ENCODE data around the gene WRNIP1. TPM values are rescaled to one million over a fixed set of nuclear protein-coding genes. Genes with fewer than 3 reads are reported as not detected.

WRNIP1 gene
- total RNA-seq, 1 donor from 2014 or later = 58.4 TPM

DNA sequence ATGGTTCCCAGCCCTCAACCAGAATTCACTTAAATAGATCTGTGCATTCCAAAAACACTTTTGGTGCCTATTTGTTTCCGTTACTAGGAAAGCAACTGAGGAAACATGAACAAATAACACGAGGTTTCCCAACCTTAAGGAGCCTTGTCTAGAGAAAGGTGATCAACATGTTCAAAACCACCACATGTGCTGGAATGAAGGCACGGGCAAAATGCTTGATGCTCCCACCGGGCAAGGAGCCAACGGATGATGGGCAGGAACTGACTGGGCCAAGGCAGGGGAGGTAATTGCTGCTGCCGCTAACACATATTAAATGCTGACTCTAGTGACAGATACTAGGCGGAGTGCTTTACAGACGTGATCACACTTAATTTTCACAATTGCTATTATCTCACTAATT lies 17.0 kb upstream of the WRNIP1 start:
- TF ChIP-seq, protein P1, sequence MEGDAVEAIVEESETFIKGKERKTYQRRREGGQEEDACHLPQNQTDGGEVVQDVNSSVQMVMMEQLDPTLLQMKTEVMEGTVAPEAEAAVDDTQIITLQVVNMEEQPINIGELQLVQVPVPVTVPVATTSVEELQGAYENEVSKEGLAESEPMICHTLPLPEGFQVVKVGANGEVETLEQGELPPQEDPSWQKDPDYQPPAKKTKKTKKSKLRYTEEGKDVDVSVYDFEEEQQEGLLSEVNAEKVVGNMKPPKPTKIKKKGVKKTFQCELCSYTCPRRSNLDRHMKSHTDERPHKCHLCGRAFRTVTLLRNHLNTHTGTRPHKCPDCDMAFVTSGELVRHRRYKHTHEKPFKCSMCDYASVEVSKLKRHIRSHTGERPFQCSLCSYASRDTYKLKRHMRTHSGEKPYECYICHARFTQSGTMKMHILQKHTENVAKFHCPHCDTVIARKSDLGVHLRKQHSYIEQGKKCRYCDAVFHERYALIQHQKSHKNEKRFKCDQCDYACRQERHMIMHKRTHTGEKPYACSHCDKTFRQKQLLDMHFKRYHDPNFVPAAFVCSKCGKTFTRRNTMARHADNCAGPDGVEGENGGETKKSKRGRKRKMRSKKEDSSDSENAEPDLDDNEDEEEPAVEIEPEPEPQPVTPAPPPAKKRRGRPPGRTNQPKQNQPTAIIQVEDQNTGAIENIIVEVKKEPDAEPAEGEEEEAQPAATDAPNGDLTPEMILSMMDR (IDR thresholded peaks at IDR 0.05; ENCODE audit: insufficient read depth, low read length, severe bottlenecking) = no peak
- H3K27me3 ChIP-seq (ENCODE audit: control insufficient read depth, insufficient read depth, low read length) = peaks cover 2% of the 10 kb centered on the region
- no peak for FAIRE-seq
- DNase-seq (ENCODE audit: low read depth) = no peak
- no peaks in the 10 kb centered on the region for H3K36me3 ChIP-seq (ENCODE audit: control insufficient read depth, insufficient read depth, low read length)
- no peak overlapping the region for H3K4me3 ChIP-seq (ENCODE audit: low read depth, low read length)

DNA sequence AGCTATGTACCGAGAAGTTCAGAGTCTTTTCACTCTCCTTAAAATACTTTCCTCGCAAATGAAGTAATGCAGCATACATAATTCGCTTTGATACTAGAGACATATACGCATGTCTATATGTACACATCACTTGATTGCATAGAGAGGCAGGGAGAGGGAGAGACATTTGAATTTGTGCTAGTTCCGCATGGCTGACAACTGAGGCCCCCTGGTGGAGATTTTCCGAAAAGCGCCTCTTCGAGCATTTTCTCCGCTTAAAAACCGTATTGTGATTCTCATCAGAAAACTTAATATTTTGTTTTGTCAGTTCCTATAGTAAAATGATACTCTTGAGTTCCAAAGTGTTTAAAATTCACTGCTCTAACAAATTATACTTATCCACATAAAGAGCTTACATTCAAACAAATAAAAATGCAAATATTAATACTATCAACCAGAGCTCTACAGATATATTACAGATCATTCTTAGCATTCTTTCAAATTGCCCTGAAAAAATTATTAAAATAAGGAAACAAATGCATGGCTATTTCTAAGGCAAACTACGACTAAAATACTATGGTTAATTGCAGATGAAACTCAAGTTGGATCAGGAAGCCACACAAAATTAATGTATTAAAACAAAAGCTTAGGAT lies 15.1 kb upstream of the WRNIP1 start:
- TF ChIP-seq, protein P1 (IDR thresholded peaks at IDR 0.05; ENCODE audit: insufficient read depth, low read length, severe bottlenecking) = peak; percentile 76
- no peak for FAIRE-seq
- H3K36me3 ChIP-seq (ENCODE audit: control insufficient read depth, insufficient read depth, low read length) = no peaks in the 10 kb centered on the region
- H3K27me3 ChIP-seq (ENCODE audit: control insufficient read depth, insufficient read depth, low read length) = peaks cover 2% of the 10 kb centered on the region
- H3K4me3 ChIP-seq (ENCODE audit: low read depth, low read length) = no peak overlapping the region
- peak; percentile 46 for DNase-seq (ENCODE audit: low read depth)

DNA sequence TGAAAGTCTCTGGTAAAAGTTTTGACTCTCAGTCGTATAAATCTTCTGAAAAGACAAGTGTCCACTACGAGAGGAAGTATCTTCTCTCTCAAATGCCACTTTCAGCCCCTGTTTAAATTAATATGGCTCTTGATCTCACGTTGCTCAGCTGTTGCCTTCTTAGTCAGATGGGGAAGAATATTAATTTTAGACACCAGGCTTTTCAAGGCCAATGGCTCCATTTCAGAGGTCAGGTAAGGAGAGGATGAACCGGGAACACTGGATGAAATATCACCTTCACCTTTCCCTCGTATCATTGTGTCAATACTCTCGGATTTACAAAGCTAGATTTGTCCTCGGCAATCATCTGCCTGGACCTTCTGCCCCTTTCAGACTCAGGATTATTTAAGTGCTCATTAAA lies 14.4 kb upstream of the WRNIP1 start, which contains the start of gene MYLK4:
TSS of gene MYLK4 (minus strand) at position 91 of the 400 bp plus-strand sequence. CDS start 1,628 bp downstream, outside the sequence.
- Histone ChIP-seq H3K4me3 (ENCODE audit: low read depth, low read length) (no peak within 1 kb of the TSS), H3K27me3 (ENCODE audit: control insufficient read depth, insufficient read depth, low read length) (peaks cover 2% of the 10 kb centered on the region), H3K36me3 (ENCODE audit: control insufficient read depth, insufficient read depth, low read length) (no peaks in the 10 kb centered on the region)
- no peak for FAIRE-seq
- TF ChIP-seq, protein P1 (IDR thresholded peaks at IDR 0.05; ENCODE audit: insufficient read depth, low read length, severe bottlenecking) = no peak
- no peak for DNase-seq (ENCODE audit: low read depth)

DNA sequence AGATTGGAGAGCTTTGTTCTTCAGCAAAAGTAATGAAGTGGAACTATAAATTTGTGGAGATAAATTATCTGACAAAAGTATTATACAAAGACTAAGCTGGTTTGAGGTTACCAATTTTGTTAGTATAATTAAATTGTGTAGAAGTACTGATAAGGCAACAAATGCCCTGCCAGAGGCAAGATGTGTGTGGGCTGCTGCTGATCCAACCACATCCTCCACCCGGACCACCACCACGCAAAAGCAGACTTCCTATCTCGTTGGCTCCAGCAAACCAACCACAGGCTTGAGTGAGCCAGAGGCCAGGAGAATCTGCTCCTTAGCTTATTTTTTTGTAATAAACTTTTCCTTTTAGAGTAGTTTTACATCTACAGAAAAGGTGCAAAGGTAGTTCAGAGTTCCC lies 13.3 kb upstream of the WRNIP1 start:
- no peak for FAIRE-seq

DNA sequence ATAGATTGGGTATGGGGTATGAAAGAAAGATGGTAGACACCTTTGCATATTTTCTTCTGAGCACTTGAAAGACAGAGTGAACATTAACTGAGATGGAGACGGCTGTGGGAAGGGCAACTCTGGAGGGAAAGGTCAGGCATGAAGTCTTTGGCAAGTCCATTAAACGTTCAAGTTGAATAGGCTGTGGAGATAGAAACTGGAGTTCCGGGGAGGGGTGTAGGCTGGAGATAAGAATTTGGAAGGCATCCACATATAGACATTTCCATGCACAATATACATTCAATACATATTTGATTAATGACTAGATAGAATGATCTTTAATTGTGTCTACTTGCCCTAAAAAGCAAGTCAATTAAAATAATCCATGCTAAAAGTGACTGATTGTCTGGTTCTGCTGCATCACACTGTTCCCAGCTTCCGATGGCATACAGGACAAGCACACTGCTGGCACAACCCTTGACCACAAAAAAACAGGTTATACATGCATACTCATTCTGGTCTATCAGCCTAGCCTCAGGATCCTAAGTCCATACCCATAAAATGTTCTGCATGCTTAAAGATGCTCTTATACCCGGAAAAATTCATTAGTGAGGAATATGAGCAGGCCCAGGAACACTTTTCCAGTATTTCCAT lies 12.6 kb upstream of the WRNIP1 start:
- no peak for DNase-seq (ENCODE audit: low read depth)
- TF ChIP-seq, protein P1 (IDR thresholded peaks at IDR 0.05; ENCODE audit: insufficient read depth, low read length, severe bottlenecking) = no peak
- no peak for FAIRE-seq
- Histone ChIP-seq H3K27me3 (ENCODE audit: control insufficient read depth, insufficient read depth, low read length) (peaks cover 2% of the 10 kb centered on the region), H3K4me3 (ENCODE audit: low read depth, low read length) (no peak overlapping the region), H3K36me3 (ENCODE audit: control insufficient read depth, insufficient read depth, low read length) (no peaks in the 10 kb centered on the region)

More for the DNA sequence above, 13.3 kb upstream of the WRNIP1 start:
- TF ChIP-seq, protein P1 (IDR thresholded peaks at IDR 0.05; ENCODE audit: insufficient read depth, low read length, severe bottlenecking) = no peak
- DNase-seq (ENCODE audit: low read depth) = no peak
- Histone ChIP-seq H3K27me3 (ENCODE audit: control insufficient read depth, insufficient read depth, low read length) (peaks cover 2% of the 10 kb centered on the region), H3K36me3 (ENCODE audit: control insufficient read depth, insufficient read depth, low read length) (no peaks in the 10 kb centered on the region), H3K4me3 (ENCODE audit: low read depth, low read length) (no peak overlapping the region)
